GM12891 (cell line): Measurements from ENCODE around the gene ARAF.

ENCODE experiments used
- POLR2A ChIP-seq: IDR thresholded peaks from 2 replicates; pipeline ENCODE4 v1.6.1; 2011; ENCODE audit warnings: low read depth, low read length, control low read depth
- POLR2AphosphoS5 ChIP-seq: IDR thresholded peaks from 2 replicates; pipeline ENCODE4 v1.6.1; 2011; ENCODE audit warnings: low read depth, low read length, control low read depth
- TAF1 ChIP-seq: IDR thresholded peaks from 2 replicates; pipeline ENCODE4 v1.6.1; 2011; ENCODE audit warnings: low read depth, low read length, control low read depth

GRCh38 chrX:47563801-47564315 lies 2.9 kb downstream of the ARAF start:
- no peak for TF ChIP-seq POLR2A
- TF ChIP-seq POLR2AphosphoS5, result no peak
- TF ChIP-seq TAF1, result no peak
